NCI-H1092 (cell line): ENCODE results near the gene TMX4.
"Not testable (repeated sequence)": the region's sequence is repeated elsewhere in the genome, so short reads cannot be mapped to it uniquely, and the experiment has no call there.

Experiments used
- DNase-seq: peaks from one replicate; lab custom pipeline; 2025; lab: John Stamatoyannopoulos, UW

TMX4 gene

DNA sequence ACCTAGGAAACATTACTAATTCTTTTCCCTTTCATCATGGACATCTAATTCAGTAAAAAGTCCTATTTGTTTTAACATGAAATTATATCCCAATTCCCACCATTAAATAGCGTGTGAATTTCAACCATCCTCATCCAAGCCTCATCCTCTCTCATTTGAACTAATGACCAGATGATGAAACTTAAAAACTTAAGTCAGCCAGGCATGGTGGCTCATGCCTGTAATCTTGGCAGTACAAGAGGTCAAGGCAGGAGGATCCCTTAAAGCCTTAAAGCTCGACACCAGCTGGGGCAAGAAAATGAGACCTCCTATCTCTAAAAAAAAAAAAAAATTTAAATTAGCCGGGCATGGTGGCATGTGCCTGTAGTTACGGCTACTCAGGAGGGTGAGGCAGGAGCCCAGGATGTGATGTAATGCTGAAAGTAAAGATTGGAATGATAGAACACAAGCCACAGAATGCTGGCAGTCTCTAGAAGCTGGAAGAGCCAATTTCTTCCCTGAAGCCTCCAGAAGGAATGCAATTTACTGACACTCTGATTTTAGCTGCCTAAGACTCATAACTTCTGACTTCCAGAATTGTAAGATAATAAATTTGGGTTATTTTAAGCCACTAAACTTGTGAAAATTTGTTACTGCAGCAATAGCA lies 52.2 kb downstream of the TMX4 start:
- no peak for DNase-seq

DNA sequence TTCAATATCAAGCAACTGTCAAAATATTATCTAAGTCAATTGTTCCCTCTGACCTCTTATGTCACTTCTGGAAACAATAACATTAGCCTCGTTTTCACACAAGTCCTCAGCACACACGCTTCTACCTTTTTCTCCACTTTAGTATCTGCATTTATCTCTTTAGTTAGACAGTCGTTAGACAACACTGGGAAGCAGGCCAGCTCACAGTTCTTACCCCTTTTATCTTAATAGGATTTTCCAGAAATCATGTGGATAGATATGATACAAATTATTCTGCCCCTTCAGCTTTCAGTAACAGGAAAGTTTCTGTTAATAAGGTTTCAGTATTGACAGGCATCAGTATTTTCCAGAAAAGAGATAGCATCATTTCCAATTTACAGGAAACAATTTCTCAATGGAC lies 53.4 kb downstream of the TMX4 start:
- peak; percentile 16 for DNase-seq

DNA sequence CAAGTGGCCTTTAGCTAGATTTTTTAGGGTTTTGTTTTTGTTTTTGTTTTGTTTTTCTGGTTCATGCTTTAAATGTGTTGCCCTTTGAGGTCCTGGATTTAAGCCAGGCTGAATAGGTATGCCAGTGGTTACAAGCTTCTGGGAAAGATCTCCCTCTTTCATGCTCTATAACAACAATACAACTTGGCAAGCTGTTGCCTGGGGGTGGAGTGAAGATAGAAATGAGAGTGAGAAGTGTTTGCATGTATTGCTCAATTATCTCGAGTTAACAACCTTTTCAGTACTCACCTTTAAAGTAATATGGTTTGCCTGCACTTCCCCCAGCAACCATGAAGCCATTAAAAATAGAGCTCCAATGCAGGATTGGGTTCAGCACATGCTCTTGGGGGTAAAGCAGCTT lies 60.1 kb downstream of the TMX4 start:
- DNase-seq: peak; percentile 20

DNA sequence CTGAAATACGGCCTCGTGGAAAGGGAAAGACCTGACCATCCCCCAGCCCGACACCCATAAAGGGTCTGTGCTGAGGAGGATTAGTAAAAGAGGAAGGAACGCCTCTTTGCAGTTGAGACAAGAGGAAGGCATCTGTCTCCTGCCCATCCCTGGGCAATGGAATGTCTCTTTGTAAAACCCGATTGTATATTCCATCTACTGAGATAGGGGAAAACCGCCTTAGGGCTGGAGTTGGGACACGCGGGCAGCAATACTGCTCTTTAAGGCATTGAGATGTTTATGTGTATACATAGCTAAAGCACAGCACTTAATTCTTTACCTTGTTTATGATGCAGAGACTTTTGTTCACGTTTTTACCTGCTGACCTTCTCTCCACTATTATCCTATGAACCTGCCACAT lies 63.0 kb downstream of the TMX4 start:
- not testable (repeated sequence) for DNase-seq

DNA sequence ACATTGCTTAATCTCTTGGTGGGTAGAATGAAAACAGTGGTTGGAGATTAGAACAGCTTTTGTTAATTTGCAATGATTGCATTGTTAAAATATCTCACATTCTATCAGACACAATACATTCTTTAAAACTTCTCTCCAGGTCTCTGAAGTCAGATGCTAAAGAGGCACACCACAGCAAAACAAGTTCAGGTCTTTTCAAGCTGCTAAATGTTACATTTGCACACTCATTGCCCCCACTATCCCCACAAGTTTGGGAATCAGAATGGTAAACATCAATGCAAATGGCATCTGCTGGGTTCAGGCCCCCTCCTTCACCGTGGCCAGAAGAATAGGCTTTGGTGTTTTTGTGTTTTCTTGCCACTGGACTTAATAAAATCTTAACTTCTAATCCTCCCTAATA lies 69.2 kb downstream of the TMX4 start:
- DNase-seq: no peak

DNA sequence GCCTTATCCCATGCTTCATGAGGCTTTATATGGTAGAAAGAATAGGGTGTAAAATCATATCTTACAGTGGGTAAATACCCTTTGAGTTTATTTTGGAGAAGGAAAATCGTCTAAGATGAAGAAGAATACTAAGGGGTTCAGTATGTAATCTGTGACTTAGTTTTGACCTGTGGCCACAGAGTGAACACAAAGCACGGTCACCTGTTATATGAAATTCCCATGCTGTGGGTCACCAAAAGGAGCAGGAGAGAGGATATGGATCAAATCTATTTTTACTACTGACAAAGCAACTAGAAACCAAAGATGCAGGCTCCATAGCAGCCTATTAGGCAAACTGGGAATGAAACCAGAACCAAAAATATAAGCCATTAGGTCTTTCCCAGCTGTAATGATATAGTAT lies 75.7 kb downstream of the TMX4 start:
- no peak for DNase-seq

DNA sequence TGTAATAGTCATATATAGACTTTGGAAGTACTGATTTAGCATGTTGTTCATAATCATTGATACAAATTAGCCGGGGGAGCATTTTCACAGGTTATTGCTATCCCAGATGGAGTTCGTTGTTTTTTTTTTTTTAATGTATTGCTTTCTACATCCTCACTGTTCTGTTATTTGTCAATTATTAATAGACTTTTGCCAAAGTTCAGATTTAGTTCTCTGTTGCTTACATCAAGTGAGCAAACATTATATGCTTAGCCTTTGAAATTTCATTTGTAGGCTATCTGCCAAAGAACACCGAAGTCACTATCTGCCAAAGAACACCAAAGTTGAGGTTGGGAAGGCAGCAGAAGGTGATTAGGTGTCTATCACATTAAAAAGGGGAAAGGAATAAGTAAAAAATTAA lies 79.2 kb downstream of the TMX4 start, which contains the start of gene HAO1:
Gene HAO1 (minus strand): TSS at position 118 of the 400 bp plus-strand sequence. CDS start 36 bp downstream, at position 82.
- DNase-seq: no peak

DNA sequence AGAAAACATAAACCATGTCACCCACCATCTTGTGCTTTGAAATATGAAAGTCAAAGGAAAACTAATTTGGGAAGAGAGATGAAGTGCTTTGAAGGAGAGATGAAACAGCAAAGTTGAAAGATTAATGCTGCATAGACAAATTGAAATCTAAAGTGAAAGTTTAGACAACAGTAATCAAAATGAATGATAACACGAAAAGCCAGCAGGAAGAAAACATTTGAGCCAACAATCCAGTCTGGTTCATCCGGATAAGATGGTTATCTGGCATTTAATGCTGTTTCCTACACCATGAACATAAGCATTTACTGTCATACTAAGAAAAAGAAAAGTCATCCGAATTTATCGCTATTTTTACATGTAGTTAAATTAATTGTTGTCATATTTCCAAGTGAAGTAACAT lies 79.9 kb downstream of the TMX4 start:
- no peak for DNase-seq

DNA sequence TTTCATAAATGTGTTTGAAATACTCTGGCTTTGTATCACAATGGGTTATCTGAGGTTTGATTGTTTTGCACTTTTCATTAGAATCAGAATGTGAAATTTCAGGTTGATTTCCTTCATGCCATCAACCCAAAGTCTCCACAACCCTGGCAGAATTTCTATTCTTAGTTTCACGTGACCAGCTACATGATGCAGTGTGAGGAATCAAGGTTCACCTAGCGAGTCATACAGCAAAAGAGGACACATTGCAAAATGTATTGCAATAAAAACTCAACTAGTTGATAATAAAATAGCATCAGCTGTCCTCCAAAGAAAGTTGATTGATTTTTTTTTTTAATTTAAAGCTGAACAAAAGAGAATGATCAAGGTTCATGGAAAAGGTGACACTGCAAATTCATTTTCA lies 81.5 kb downstream of the TMX4 start:
- DNase-seq: no peak

DNA sequence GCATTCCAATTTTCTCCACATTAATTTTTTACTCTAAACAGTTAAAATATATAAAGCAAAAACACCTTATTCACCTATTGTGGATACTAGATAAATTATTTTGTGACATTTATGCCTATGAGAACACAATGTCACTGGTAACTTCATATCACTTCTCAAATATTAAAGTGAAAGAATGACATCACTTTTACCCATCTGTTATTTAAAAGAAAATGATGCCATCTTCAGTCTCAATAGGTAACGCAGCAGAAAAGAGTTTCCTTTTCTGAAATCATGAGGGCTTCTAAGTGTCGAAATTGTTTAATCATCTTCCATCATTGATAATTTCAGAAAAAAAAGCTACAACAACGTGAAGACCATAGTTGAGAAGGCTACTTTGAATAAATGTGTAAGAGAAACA lies 82.2 kb downstream of the TMX4 start:
- DNase-seq: no peak

DNA sequence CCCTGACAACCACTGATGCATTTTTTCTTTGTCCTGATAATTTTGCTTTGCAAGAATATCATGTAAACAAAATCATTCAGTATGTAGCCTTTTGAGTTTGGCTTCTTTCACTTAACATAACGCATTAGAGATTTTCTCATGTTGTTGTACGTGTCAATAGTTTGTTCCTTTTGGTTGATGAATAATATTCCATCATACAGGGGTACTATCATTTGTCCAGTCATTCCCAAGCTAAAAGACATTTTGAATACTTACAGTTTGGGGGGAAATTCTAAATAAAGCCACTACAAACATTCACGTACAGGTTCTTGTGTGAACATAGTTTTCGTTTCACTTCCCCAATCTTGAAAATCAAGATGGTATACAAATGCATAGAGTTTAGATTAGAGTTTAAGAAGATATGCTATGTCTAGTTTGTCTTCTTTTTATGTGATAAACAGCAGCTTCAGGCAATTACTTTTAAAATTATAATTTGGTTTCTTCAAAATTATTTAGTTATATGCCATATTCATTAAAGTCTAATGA lies 84.5 kb downstream of the TMX4 start:
- DNase-seq: no peak

DNA sequence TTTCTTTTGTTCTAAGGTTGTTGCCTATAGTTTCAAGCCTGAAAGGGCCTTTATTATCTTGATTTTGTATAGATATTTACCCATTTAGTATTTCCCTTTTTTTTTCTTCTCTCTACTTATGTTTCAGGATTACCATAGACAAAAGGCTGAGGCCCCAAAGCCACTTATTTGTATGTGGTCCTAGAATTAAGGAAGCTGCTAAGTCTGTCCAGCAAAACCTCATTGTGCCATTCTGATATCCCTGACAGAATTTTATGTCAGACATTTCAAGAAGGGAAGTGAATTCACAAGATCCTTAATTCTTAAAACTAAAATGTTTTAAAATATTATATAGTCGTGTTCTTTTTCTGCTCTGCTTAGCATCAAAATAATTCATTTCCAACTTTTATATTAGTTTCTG lies 86.2 kb downstream of the TMX4 start:
- DNase-seq: no peak

DNA sequence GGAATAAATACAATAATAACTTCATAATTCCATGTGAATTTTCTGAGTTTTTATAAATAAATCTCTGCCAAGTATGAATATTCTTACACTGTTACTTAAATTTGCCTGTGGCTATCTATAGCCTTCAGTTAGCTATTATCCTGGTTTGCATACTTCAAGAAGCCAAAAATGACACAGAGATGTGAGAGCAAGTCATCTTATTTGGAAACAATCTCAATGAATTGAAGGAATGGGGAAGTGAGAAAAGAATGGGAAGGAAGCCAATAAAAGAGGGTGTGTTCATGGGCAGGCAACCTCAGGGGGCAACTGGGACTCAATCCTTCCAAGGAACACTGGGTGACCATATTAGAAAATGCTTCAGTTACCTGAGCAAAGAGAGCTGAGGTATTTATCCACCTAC lies 89.2 kb downstream of the TMX4 start:
- no peak for DNase-seq
